ENCODE measurements around the gene GABPB2.

GRCh38 chr1:151128800-151129199 lies 58.2 kb downstream of the GABPB2 start:
- TF ChIP-seq CTCF (IDR thresholded peaks at IDR 0.05; ENCODE audit: low read depth, low read length): no peak
- TF ChIP-seq POLR2A (IDR thresholded peaks at IDR 0.05; ENCODE audit: extremely low read depth, insufficient read length): no peak

Data from NB4 (cell line).